ENCODE measurements around the gene LRRC41. TPM values are rescaled to one million over a fixed set of nuclear protein-coding genes. Genes with fewer than 3 reads are reported as not detected.

Gene LRRC41
- total and polyA plus RNA-seq, 2 experiments from 2014 or later: 20.1 to 69.4 TPM

GRCh38 chr1:46301406-46301807 lies 2.0 kb downstream of the LRRC41 start:
- Histone ChIP-seq H2AFZ (0 out of 2 replicates have a peak overlapping the region, but pooled peaks have one; percentile 15), H3K4me3 (peak overlapping the region; percentile 93), H3K27ac (ENCODE audit: low read depth) (peak overlapping the region; percentile 79), H3K4me1 (ENCODE audit: insufficient read depth) (peaks cover 39% of the 10 kb centered on the region), H3K79me2 (replicated peaks; ENCODE audit: insufficient read depth) (peaks cover 77% of the 10 kb centered on the region), H3K4me2 (peak overlapping the region; percentile 88), H3K36me3 (ENCODE audit: insufficient read depth) (peaks cover 9% of the 10 kb centered on the region), H3K27me3 (ENCODE audit: insufficient read depth) (no peaks in the 10 kb centered on the region), H3K9me2 (ENCODE audit: insufficient read depth) (no peaks in the 10 kb centered on the region), H3F3A (replicated peaks; ENCODE audit: low read depth) (peaks cover 13% of the 10 kb centered on the region), H4K20me1 (replicated peaks; ENCODE audit: insufficient read depth) (peaks cover 18% of the 10 kb centered on the region)
- Mint-ChIP-seq H3K9me3 (peaks cover 7% of the 10 kb centered on the region), H3K27me3 (ENCODE audit: insufficient read depth, low read depth, poor library complexity) (peaks cover 8% of the 10 kb centered on the region), H3K36me3 (ENCODE audit: low read depth) (peaks cover 41% of the 10 kb centered on the region), H3K4me1 (peaks cover 37% of the 10 kb centered on the region), H3K27ac (peak overlapping the region; percentile 86), H3K4me3 (peak overlapping the region; percentile 98)
- DNase-seq (ENCODE audit: low spot score): no peak
- no peak; the same call in 2 of the 3 replicates for ATAC-seq
- TF ChIP-seq NANOG (IDR thresholded peaks at IDR 0.05; ENCODE audit: borderline replicate concordance): no peak
- no peak for TF ChIP-seq CTCF (conservative IDR thresholded peaks at IDR 0.05; ENCODE audit: low read depth in 2 of 2)
- TF ChIP-seq ETS1 (IDR thresholded peaks at IDR 0.05): no peak
- TF ChIP-seq POLR2AphosphoS5 (IDR thresholded peaks at IDR 0.05; ENCODE audit: low read depth): no peak
- TF ChIP-seq STAT1 (IDR thresholded peaks at IDR 0.05; ENCODE audit: unreplicated experiment): no peak
- no peak for TF ChIP-seq ZNF114 (CRISPR knock-in tag; IDR thresholded peaks at IDR 0.05)
- no peak for TF ChIP-seq EZH2 (IDR thresholded peaks at IDR 0.05; ENCODE audit: low read depth, unreplicated experiment)
- TF ChIP-seq REST (IDR thresholded peaks at IDR 0.05; ENCODE audit: unreplicated experiment): no peak
- TF ChIP-seq ZNF331 (CRISPR knock-in tag; IDR thresholded peaks at IDR 0.05; ENCODE audit: low read depth): no peak
- TF ChIP-seq EZH2phosphoT487 (IDR thresholded peaks at IDR 0.05; ENCODE audit: unreplicated experiment): no peak
- TF ChIP-seq CREB1 (CRISPR knock-in tag; IDR thresholded peaks at IDR 0.05; ENCODE audit: low read depth): no peak
- TF ChIP-seq JUNB (IDR thresholded peaks at IDR 0.05; ENCODE audit: unreplicated experiment): no peak
- TF ChIP-seq ZNF462 (CRISPR knock-in tag; IDR thresholded peaks at IDR 0.05): no peak

Measured in GM23338 (cell line).